SK-N-SH treated with all-trans-retinoic acid at 6 μM for 48 hours (cell line): Measurements from ENCODE around the gene PRMT7.

Experiments
- ATAC-seq: fragments of 200-7000 bp; cut with Tn5 transposase; 3 replicates; pipeline ENCODE4 v1.9.1; 2020; ENCODE audit warnings: mild to moderate bottlenecking, moderate library complexity
- ARNTL ChIP-seq: fragments of 450-650 bp; formaldehyde crosslinking; IDR thresholded peaks from 2 replicates; pipeline ENCODE4 v1.5.0; 2020; ENCODE audit warnings: low read depth, mild to moderate bottlenecking, moderate library complexity, borderline replicate concordance
- BACH2 ChIP-seq: fragments of 250-450 bp; sonication (Bioruptor Pico); IDR thresholded peaks from 2 replicates; pipeline ENCODE4 v1.9.0; 2021; ENCODE audit warnings: mild to moderate bottlenecking, borderline replicate concordance
- CSDC2 ChIP-seq: fragments of 250-450 bp; sonication (Bioruptor Pico); IDR thresholded peaks from 2 replicates; pipeline ENCODE4 v1.5.0; 2020; ENCODE audit warnings: mild to moderate bottlenecking, moderate library complexity
- ESRRG ChIP-seq: fragments of 250-450 bp; sonication (Bioruptor Pico); IDR thresholded peaks from 2 replicates; pipeline ENCODE4 v1.6.1; 2021; ENCODE audit warnings: mild to moderate bottlenecking
- GLIS3 ChIP-seq: fragments of 250-450 bp; sonication (Bioruptor Pico); IDR thresholded peaks from 2 replicates; pipeline ENCODE4 v1.5.0; 2020; ENCODE audit warnings: mild to moderate bottlenecking, moderate library complexity
- ISL1 ChIP-seq: fragments of 250-450 bp; sonication (Bioruptor Pico); IDR thresholded peaks from 2 replicates; pipeline ENCODE4 v2.1.2; 2022; ENCODE audit warnings: mild to moderate bottlenecking, moderate library complexity
- PPARA ChIP-seq: fragments of 250-450 bp; sonication (Bioruptor Pico); IDR thresholded peaks from 2 replicates; pipeline ENCODE4 v1.5.0; 2020; ENCODE audit warnings: mild to moderate bottlenecking, borderline replicate concordance
- SNAI2 ChIP-seq: fragments of 250-450 bp; sonication (Bioruptor Pico); IDR thresholded peaks from 2 replicates; pipeline ENCODE4 v1.5.0; 2020; ENCODE audit warnings: mild to moderate bottlenecking, moderate library complexity
- TCF4 ChIP-seq: fragments of 250-450 bp; sonication (Bioruptor Pico); IDR thresholded peaks from 2 replicates; pipeline ENCODE4 v1.8.0; 2021; ENCODE audit warnings: mild to moderate bottlenecking, moderate library complexity, borderline replicate concordance
- TOX ChIP-seq: fragments of 250-450 bp; sonication (Bioruptor Pico); IDR thresholded peaks from 2 replicates; pipeline ENCODE4 v1.8.0; 2021; ENCODE audit warnings: mild to moderate bottlenecking, moderate library complexity, borderline replicate concordance
- ZC3H10 ChIP-seq: fragments of 250-450 bp; sonication (Bioruptor Pico); IDR thresholded peaks from 2 replicates; pipeline ENCODE4 v1.5.1; 2021; ENCODE audit warnings: mild to moderate bottlenecking, moderate library complexity
- ZFP3 ChIP-seq: fragments of 250-450 bp; sonication (Bioruptor Pico); IDR thresholded peaks from 2 replicates; pipeline ENCODE4 v1.5.0; 2020; ENCODE audit warnings: mild to moderate bottlenecking, moderate library complexity
- ZFP30 ChIP-seq: fragments of 450-650 bp; formaldehyde crosslinking; IDR thresholded peaks from 2 replicates; pipeline ENCODE4 v1.5.0; 2022; ENCODE audit warnings: mild to moderate bottlenecking, moderate library complexity
- ZNF565 ChIP-seq: fragments of 450-650 bp; formaldehyde crosslinking; conservative IDR thresholded peaks from 2 replicates; pipeline ENCODE4 v1.5.0; 2020; ENCODE audit warnings: low read depth, mild to moderate bottlenecking, moderate library complexity
- ZNF70 ChIP-seq: fragments of 450-650 bp; formaldehyde crosslinking; IDR thresholded peaks from 2 replicates; pipeline ENCODE4 v1.5.0; 2020; ENCODE audit warnings: mild to moderate bottlenecking, moderate library complexity
- ZNF8 ChIP-seq: fragments of 450-650 bp; formaldehyde crosslinking; IDR thresholded peaks from 2 replicates; pipeline ENCODE4 v1.5.0; 2020; ENCODE audit warnings: mild to moderate bottlenecking, moderate library complexity
- TF ChIP-seq, protein P1 (sequence below): fragments of 250-450 bp; sonication (Bioruptor Pico); IDR thresholded peaks from 2 replicates; pipeline ENCODE4 v1.5.1; 2021; ENCODE audit warnings: mild to moderate bottlenecking, moderate library complexity
- TF ChIP-seq, protein P2 (sequence below): fragments of 250-450 bp; sonication (Bioruptor Pico); IDR thresholded peaks from 2 replicates; pipeline ENCODE4 v1.5.0; 2020; ENCODE audit warnings: mild to moderate bottlenecking, moderate library complexity
- TF ChIP-seq, protein P3 (sequence below): fragments of 250-450 bp; sonication (Bioruptor Pico); IDR thresholded peaks from 2 replicates; pipeline ENCODE4 v1.5.1; 2020; ENCODE audit warnings: low read depth, mild to moderate bottlenecking, moderate library complexity
- TF ChIP-seq, protein P4 (sequence below): fragments of 250-450 bp; sonication (Bioruptor Pico); IDR thresholded peaks from 2 replicates; pipeline ENCODE4 v1.8.0; 2020; ENCODE audit warnings: mild to moderate bottlenecking, moderate library complexity, borderline replicate concordance

Gene PRMT7

DNA sequence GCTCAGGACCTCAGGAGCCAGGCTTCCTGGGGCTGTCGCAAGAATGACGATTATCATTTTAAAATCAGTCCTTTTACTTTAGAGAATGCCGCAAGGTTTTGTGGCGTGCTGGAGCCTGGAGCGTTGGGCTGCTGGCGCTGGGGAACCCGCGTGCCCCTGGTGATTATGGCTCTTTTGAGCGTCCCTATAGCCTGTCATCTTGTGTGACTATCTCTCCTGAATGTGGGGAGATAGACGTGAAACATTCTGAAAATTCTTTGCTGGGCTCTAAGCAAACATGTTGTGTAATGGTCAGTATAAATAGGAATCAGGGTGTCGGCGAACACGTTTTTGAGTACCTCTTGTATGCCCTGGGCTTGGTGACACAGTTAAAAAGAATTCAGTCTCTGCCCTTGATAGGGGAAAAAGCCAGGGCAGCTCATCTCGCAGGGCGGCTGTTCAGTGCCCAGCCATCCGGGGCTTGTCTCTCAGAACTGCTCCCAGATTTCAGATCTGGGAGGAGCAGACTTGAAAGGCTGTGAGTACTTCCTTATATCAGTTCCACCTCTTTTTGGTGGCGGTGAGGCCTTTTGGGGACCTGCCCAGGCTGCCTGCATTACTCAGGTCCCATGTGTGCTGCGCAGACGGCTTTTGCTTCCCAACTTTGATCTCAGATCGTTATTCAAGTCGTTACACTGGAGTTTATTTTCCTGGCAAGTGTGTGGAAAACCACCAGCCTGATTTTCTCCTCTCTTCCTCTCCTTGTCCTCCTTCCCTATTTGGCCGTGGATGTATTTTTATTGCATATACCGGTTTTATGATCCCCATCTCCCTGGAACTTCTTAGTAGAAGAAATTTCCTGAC, 45.5 kb upstream of the PRMT7 start:
- peak; percentile 77 for ATAC-seq
- TF ChIP-seq GLIS3 (CRISPR knock-in tag) (no peak), BACH2 (CRISPR knock-in tag) (no peak), SNAI2 (CRISPR knock-in tag) (no peak), ZC3H10 (no peak), CSDC2 (CRISPR knock-in tag) (no peak), TCF4 (no peak), TOX (CRISPR knock-in tag) (no peak), ZNF70 (CRISPR knock-in tag) (no peak), ZFP30 (CRISPR knock-in tag) (no peak), ZFP3 (CRISPR knock-in tag) (no peak), ZNF8 (CRISPR knock-in tag) (no peak), ARNTL (CRISPR knock-in tag) (no peak), ISL1 (CRISPR knock-in tag) (no peak), ZNF565 (CRISPR knock-in tag) (no peak), PPARA (CRISPR knock-in tag) (no peak)
- TF ChIP-seq, protein P1, sequence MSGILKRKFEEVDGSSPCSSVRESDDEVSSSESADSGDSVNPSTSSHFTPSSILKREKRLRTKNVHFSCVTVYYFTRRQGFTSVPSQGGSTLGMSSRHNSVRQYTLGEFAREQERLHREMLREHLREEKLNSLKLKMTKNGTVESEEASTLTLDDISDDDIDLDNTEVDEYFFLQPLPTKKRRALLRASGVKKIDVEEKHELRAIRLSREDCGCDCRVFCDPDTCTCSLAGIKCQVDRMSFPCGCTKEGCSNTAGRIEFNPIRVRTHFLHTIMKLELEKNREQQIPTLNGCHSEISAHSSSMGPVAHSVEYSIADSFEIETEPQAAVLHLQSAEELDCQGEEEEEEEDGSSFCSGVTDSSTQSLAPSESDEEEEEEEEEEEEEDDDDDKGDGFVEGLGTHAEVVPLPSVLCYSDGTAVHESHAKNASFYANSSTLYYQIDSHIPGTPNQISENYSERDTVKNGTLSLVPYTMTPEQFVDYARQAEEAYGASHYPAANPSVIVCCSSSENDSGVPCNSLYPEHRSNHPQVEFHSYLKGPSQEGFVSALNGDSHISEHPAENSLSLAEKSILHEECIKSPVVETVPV: no peak
- TF ChIP-seq, protein P2, sequence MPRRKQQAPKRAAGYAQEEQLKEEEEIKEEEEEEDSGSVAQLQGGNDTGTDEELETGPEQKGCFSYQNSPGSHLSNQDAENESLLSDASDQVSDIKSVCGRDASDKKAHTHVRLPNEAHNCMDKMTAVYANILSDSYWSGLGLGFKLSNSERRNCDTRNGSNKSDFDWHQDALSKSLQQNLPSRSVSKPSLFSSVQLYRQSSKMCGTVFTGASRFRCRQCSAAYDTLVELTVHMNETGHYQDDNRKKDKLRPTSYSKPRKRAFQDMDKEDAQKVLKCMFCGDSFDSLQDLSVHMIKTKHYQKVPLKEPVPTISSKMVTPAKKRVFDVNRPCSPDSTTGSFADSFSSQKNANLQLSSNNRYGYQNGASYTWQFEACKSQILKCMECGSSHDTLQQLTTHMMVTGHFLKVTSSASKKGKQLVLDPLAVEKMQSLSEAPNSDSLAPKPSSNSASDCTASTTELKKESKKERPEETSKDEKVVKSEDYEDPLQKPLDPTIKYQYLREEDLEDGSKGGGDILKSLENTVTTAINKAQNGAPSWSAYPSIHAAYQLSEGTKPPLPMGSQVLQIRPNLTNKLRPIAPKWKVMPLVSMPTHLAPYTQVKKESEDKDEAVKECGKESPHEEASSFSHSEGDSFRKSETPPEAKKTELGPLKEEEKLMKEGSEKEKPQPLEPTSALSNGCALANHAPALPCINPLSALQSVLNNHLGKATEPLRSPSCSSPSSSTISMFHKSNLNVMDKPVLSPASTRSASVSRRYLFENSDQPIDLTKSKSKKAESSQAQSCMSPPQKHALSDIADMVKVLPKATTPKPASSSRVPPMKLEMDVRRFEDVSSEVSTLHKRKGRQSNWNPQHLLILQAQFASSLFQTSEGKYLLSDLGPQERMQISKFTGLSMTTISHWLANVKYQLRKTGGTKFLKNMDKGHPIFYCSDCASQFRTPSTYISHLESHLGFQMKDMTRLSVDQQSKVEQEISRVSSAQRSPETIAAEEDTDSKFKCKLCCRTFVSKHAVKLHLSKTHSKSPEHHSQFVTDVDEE: no peak
- TF ChIP-seq, protein P3, sequence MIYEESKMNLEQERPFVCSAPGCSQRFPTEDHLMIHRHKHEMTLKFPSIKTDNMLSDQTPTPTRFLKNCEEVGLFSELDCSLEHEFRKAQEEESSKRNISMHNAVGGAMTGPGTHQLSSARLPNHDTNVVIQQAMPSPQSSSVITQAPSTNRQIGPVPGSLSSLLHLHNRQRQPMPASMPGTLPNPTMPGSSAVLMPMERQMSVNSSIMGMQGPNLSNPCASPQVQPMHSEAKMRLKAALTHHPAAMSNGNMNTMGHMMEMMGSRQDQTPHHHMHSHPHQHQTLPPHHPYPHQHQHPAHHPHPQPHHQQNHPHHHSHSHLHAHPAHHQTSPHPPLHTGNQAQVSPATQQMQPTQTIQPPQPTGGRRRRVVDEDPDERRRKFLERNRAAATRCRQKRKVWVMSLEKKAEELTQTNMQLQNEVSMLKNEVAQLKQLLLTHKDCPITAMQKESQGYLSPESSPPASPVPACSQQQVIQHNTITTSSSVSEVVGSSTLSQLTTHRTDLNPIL: no peak

DNA sequence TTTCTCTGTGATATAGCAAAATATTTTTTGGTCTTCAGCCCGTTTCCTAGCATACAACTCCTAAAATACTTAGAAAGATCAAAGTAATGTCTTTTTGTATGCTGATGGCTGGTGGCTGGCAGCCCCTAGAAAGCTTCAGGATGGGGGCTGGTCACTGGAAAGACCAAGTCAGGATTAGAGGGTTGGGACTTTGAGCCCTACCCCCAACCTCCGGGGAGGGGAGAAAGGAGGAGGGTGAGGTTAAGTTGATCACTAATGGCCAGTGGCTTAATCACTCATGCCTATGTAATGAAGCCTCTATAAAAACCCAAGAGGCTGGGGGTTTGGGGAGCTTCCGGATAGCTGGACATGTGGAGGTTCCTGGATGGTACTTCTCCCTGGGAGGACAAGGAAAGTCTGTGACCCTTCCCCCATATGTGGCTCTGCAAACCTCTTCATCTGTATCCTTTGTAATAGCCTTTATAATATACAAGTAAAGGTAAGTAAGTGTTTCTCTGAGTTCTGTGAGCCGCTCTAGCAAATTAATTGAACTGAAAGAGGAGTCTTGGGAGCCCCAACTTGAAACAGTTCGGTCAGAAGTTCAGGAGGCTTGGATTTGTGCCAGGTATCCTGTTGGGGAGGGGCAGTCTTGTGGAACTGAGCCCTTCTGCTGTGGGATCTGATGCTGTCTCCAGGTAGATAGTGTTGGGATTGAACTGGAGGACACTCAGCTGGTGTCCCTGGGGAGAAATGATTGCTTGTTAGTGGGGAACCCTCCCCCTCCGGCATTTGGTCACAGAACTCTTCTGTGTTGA, 43.0 kb upstream of the PRMT7 start:
- ATAC-seq: no peak

More for the DNA sequence above, 43.0 kb upstream of the PRMT7 start:
- TF ChIP-seq BACH2 (CRISPR knock-in tag): no peak
- no peak for TF ChIP-seq ZFP30 (CRISPR knock-in tag)
- TF ChIP-seq, protein P3: no peak
- no peak for TF ChIP-seq ZFP3 (CRISPR knock-in tag)
- no peak for TF ChIP-seq CSDC2 (CRISPR knock-in tag)
- TF ChIP-seq ZNF565 (CRISPR knock-in tag): no peak
- no peak for TF ChIP-seq SNAI2 (CRISPR knock-in tag)
- TF ChIP-seq, protein P1: no peak
- TF ChIP-seq PPARA (CRISPR knock-in tag): no peak
- no peak for TF ChIP-seq ARNTL (CRISPR knock-in tag)
- no peak for TF ChIP-seq TCF4
- TF ChIP-seq ISL1 (CRISPR knock-in tag): no peak
- TF ChIP-seq, protein P4, sequence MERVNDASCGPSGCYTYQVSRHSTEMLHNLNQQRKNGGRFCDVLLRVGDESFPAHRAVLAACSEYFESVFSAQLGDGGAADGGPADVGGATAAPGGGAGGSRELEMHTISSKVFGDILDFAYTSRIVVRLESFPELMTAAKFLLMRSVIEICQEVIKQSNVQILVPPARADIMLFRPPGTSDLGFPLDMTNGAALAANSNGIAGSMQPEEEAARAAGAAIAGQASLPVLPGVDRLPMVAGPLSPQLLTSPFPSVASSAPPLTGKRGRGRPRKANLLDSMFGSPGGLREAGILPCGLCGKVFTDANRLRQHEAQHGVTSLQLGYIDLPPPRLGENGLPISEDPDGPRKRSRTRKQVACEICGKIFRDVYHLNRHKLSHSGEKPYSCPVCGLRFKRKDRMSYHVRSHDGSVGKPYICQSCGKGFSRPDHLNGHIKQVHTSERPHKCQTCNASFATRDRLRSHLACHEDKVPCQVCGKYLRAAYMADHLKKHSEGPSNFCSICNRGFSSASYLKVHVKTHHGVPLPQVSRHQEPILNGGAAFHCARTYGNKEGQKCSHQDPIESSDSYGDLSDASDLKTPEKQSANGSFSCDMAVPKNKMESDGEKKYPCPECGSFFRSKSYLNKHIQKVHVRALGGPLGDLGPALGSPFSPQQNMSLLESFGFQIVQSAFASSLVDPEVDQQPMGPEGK (CRISPR knock-in tag): no peak
- no peak for TF ChIP-seq ZNF70 (CRISPR knock-in tag)
- no peak for TF ChIP-seq ZNF8 (CRISPR knock-in tag)
- no peak for TF ChIP-seq ESRRG (CRISPR knock-in tag)
